Bone marrow (tissue), 2 donors: Measurements from ENCODE around the gene ATRNL1.
"Not testable (repeated sequence)": the region's sequence is repeated elsewhere in the genome, so short reads cannot be mapped to it uniquely, and the experiment has no call there.

ENCODE experiments used
- DNase-seq, 2 donors: peaks; one replicate each; lab custom pipeline; 2025; lab: John Stamatoyannopoulos, UW

Gene ATRNL1

DNA sequence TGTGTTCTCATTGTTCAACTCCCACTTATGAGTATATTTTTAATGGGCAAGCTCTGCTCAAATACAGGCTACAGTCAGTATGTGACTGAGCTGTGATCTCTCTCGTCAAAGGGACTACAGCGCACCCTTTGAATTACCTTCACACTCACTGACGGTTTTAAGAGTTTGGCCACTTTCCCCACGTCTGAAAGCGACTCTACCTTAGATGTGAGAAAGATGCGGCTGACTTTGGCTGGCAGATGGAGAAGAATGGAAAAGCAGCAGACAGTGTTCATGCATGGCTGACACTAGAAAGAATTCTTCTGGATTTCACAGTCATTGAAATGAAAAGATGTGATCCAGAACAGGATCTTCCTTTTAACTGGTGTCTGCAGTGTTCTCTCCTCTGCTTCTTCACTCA lies 2.0 kb upstream of the ATRNL1 start:
- DNase-seq: no peak

DNA sequence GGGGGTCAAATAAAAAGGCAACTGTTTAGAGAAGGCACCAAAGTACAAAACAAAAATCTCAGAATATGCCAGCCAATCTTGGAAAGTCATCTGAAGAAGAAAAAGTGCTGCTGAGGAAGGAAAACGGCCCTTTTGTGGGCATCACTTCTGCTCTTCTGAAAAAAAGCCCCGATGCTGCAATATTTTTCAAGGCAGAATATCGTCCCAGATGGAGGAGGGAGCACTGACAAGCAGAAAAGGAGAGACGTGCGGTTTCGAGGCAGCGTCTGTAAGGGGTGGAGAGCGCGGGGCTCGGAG lies 959 bp upstream of the ATRNL1 start:
- no peak for DNase-seq

DNA sequence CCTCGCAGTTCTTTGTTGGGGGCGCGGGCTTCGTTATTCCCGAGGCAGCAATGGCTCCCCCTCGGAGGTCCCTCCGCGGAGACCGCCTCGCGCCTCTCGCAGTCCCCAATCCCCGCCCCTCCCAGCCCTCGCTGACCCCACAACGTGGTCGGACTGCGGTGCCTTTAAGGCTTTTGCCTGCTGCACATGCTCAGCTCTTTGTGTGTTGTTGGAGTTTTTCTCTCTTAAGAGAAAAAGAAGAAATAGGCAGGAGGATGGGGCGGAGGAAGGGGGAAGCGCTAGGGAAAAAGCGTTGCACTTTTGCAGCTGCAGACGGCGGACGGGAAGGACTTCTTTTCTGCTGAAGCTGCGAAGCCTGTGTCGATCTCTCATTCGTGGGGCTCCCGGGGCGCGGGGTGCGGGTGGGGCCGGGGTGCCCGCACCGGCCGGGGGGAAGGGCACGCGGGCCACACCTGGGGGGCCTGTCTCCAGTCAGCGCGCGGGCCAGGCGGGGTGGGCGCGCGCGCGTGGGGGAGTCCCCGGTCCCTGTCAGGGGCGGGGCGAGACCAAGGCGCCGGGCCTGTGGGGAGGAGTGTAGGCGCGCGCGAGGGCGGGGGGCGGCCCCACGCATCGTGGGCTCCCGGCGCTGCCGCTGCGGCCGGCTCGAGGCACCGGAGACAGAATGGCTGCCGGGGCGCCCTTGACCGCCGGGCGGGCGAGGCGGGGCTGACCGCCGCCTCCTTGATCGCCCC lies 445 bp upstream of the ATRNL1 start:
- DNase-seq: no peak

DNA sequence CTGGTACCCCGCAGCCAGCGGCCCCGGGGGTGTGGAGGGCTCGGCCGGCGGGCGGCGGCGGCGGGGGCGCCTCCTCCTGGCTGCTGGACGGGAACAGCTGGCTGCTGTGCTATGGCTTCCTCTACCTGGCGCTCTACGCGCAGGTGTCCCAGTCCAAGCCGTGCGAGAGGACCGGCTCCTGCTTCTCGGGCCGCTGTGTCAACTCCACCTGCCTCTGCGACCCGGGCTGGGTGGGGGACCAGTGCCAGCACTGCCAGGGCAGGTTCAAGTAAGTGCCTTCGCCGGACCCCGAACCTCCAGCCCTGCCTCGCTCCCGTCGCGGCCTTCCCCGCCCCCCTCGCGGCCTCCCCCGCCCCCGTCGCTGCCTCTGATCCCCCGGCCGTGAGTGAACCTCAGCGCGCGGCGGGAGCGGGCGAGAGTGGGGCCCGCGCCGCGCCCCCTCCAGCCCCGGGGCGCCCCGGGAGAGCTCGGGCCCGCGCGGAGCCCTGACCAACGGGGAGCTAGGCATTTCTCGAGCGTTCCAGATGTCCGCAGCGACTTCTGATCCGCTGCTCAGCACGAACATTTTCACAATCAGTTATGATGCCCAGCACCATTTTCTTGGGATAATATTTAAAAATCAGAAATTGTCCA lies 727 bp downstream of the ATRNL1 start:
- no peak for DNase-seq

DNA sequence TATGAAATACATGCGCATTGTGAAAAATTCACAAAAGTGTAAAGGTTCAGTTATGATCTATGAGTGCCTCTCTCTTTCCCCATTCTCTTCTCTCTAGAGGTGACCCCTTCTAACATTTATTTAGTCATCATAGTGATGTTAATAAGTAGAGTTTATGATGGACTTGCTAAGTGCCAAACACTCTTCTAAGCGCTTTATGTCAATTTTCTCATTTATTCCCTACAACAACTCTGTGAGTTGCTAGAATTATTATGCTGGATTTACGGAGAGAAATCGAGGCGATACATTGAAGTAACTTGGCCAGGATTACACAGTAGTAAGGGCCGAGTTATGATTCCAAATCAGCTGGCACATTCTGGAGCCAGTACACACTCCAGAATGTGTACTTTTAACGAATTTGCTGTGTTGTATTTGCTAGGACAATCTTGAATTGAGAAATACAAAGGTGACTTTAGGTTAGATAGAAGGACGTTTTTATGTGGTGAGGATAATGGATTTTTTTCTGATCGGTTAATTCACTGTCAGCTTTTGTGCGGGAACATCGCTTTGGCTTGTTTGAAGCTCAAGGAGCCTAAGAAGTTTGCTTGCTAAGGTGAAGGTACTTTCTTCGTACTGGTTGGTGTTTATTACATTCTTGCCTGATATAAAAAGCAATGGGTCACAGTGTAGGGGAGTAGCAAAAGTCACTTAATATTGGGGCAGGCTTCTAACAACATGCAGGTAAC lies 1.4 kb downstream of the ATRNL1 start:
- DNase-seq: no peak

DNA sequence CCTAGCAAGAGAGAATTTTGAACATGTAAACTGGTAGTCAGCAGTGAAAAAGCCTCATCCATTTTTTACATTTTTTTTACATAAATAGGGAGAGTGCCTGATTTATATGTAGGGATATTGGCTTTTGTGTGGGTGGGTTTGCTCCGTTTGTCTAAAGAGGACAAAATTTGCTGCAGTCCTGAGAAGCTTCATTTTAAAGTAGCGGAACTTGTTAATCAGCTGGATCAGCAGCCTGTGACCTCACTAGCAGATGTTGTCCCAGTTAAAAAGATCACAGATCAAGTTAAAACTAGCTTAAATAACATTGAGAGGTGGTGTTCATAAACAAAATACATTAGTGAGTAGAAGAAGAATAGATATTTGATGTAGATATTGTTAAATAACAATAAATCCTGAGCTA lies 2.6 kb downstream of the ATRNL1 start:
- DNase-seq: no peak

DNA sequence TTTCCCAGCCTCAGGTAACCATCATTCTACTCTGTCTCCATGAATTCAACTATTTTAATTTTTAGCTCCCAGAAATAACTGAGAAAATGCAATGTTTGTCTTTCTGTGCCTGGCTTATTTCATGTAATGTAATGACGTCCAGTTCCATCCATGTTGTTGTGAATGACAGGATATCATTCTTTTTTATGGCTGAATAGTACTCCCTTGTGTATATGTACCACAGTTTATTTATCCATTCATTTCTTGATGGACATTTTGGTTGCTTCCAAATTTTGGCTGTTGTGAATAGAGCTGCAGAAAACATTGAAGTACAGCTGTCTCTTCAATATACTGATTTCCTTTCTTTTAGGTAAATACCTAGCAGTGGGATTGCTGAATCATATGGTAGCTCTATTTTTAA lies 10.5 kb downstream of the ATRNL1 start:
- no peak for DNase-seq

DNA sequence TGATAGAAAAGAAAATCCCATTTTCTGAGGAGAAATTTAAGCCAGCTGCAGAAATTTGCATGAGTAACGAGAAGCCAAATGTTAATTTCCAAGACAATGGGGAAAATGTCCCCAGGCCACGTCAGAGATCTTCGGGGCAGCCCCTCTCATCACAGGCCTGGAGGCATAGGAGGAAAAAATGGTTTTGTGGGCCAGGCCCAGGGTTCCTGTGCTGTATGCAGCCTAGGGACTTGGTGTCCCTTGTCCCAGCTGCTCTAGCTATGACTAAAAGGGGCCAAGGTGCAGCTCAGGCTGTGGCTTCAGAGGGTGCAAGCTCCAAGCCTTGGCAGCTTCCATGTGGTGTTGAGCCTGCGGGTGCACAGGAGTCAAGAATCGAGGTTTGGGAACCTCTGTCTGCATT lies 12.2 kb downstream of the ATRNL1 start:
- not testable (repeated sequence) for DNase-seq

DNA sequence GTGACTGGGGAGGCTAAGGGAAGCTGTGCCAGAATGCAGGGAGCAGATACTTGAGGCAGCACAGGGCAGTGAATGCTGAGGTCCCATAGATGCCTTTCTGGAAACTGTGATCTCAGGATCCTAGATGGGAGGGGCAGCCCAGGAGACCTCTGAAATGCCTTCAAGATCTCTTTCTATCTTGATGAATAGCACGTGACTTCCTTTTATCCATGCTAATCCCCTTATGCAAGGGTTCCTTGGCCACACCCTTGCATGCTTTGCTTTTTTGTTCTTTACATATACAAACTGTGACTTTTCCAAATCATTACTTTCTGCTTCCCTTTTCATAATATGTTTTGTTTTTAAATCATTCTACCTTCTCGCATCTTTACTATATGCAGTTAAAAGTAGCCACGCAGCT lies 14.7 kb downstream of the ATRNL1 start:
- DNase-seq: no peak

DNA sequence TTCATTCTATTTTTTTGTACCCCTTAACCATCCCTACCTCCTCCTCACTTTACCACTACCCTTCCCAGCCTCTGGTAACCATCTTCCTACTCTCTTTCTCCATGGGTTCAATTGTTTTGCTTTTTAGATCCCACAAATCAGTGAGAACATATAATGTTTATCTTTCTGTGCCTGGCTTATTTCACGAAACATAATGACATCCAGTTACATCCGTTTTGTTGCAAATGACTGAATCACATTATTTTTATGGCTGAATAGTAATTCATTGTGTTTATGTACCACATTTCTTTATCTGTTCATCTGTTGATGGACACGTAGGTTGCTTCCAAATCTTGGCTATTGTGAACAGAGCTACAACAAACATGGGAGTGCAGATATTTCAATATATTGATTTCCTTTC lies 24.1 kb downstream of the ATRNL1 start:
- no peak for DNase-seq

DNA sequence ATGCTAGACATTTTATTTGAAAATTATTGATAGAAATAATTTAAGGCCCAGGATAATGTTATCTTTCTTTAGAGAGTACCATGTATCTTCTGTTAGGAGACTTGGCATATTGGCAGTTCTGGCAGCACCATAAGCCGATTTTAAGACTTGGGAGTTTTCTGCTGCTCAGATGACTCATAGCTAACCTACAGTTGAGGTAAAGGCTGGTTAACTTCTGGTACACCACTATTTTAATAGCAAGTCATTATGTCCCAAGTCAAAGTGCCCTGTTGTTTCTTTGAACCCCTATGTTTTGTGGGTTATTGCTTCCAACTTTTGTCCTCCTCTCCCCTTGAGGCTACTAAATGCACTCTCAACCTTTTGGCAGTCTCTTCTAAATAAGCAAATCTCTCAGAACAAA lies 25.2 kb downstream of the ATRNL1 start:
- DNase-seq: no peak

DNA sequence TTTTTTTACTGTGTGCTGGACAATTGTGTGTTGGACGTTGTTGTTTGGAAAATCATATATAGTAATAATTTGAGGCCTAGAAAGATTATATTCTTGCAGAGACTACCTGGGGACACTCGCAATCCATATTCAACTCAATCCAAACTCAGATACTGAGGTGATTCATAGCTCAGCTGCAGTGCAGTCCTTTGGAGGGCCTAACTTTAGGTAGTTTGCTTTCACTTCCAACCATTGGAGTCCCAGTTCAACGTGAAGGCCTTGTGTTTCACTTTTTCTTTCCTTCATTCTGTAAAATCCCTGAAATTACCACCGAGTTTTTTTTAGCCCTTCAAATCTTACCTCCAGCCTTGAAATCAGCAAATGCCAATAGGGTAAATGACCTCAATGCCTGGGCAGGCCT lies 32.3 kb downstream of the ATRNL1 start:
- no peak for DNase-seq

DNA sequence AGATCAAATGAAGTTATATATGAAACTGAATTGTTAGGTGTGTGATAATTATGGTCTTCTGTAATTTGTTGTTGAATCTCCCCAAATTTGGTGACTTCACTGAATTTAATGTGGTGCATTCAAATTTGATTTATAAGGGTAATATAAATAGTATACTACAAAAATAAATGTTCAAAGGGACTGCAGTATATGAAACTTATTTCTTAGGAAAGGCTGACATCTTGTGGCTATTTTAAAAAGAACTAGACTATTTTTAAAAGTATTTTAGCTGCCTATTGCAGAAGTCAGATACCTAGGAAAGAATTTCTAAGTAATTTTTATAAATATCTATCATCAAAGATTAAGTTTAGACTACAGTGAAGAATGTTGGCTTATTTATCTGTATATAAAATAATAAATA lies 36.6 kb downstream of the ATRNL1 start:
- peak in 1 of 2 donors; percentile 12 for DNase-seq

DNA sequence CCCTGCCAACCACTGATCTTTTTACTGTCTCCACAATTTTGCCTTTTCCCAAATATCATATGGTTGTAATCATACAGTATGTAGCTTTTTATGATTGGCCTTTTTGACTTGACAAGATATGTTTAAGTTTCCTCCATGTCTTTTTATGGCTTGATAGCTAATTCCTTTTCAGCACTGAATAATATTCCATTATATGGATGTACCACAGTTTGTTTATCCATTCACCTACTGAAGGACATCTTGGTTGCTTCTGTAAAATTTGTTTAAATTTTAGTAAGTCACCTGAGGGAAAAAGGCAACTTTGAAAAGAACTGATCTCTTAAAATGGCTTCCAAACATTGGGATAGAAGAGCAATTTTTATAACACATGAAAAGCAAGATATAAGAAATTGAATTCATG lies 43.5 kb downstream of the ATRNL1 start:
- no peak for DNase-seq

DNA sequence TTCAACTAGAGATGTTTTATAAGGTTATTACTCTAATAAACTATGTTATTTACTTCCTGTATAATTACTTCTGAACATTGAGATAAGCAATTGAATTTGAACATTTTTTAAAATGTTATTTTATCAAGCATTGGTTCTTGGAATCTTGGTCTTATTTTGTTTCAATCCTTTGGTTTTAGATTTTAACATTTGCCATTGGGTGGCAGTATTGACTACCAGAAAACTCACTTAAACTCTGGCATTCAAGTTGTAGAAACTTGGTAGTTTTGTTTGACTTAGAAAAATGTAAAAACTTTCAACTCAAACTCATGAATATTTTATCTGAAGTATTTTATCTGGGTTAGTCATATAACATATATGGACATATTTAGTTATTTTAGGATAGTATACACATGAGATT lies 48.1 kb downstream of the ATRNL1 start:
- no peak for DNase-seq

DNA sequence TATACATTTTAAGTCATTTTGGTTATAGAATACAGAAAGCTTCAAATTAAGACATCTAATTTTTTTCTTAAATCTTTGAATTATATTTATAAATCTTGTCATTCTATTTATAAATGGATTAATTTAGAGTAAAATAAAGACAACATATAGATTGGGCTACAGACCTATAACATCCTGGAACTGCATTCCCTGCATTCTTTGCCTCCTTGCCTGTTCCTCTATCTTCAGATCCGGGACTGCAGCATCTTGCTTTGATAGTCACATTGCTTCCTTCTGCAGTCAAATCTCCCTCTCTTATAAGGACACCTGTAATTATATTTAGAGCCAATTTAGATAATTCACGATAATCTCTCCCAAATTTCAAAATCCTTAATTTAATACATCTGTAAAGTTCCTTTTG lies 64.2 kb downstream of the ATRNL1 start:
- DNase-seq: no peak

DNA sequence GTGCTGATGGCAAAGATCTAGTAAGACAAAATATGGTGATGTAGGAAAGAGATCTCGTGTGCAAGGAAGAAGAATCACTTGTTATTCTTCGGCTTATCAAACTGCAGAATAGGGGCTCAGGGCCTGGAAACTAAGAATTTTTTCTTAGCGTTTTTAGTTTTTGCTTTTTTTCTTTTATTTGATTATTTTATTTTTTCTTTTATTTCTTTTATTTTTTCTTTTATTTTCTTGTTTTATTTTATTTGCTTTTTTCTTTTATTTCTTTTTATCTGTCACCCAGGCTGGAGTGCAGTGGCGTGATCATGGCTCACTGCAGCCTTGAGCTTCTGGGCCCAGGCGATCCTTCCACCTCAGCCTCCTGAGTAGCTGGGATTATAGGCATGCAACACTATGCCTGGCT lies 70.0 kb downstream of the ATRNL1 start:
- no peak for DNase-seq

DNA sequence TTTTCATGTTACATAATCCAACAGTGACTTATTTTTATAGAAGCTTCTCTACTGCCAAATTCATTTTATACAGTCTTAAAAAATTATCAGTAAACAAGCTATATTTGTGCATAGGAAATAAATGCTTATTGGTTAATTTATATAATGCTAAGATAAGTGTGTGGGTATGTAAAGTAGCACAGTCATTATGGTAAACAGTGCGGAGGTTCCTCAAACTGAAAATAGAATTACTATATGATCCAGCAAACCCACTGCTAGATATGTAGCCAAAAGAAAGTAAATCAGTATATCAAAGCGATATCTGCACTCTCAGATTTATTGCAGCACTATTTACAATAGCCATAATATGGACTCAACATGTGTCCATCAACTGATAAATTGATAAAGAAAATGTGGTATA lies 71.1 kb downstream of the ATRNL1 start:
- no peak for DNase-seq

DNA sequence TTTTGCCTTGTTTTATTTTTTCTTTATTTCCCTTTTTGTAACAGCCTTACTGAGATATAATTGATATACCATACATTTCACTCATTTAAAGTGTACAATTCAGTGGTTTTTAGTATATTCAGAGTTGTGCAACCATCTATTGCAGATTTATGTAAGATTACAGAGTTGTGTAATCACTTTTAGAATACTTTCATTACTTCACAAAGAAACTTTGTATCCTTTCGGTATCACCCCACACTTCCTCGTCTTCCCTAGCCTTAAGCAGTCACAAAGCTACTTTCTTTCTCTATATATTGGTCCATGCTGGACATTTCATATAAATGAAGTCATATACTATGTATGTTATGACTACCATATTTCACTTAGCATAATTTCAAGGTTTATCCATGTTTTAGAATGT lies 74.6 kb downstream of the ATRNL1 start:
- no peak for DNase-seq

DNA sequence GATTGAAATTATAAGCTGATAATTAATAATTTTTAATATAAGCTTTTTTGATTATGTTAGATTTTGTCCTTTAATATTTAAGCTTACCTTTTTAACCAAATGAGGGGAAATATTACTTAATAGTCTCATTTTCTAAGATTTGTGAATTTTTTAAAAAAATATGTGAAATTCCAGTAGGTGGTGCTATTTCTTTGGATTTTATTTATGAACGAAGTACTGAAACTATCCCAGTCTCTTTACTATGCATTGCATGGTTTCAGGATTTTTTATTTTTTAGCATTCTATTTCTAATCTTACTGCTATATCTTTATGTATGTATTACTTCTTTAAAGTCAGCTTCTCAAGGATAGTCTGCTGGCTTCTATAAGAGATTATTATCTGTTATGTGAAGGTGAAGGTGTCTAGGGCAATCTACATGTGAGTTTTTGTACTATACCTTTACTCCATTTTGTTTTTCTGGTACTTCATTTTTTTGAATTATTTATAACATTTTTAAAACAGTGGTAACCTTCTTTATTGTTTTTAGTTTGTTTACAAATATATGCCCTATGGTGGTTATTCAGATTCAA lies 78.3 kb downstream of the ATRNL1 start:
- DNase-seq: no peak

DNA sequence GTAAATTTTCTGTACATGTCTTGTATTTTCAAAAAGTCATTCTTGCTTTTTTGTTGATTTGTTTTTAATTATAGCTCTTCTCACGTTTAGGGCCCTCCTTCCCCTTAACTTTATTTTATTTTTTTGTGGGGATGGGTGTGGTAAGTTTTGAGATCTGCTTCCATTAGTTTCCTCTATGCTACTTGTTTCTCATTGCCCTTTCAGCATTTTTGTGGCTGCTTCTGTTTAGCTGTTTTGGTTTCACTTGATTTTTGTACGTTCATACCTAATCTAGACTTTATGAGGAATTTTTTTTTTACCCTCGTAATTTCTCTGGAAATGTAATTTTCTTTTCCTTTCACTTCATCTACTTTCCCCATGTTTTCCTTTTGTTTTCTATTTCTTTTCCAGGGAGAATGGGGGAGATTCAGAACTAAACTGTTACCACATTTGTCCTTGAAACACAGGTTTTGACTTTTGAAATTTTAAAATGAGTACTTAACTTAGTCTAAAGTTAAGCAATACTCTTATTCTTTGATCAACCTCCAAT lies 80.8 kb downstream of the ATRNL1 start:
- DNase-seq: no peak

DNA sequence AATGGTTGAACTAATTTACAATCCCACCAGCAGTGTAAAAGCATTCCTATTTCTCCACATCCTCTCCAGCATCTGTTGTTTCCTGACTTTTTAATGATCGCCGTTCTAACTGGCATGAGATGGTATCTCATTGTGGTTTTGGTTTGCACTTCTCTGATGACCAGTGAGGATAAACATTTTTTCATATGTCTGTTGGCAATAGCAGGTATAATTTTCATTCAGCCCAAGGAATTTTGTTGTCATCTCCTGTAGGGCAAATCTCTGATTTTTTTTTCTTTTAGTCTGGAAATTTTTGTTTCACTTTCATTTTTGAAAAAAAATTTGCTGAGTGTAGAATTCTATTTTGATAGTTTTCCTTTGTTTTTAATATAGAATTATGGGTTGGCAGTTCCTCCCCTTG lies 114.1 kb downstream of the ATRNL1 start:
- not testable (repeated sequence) for DNase-seq

DNA sequence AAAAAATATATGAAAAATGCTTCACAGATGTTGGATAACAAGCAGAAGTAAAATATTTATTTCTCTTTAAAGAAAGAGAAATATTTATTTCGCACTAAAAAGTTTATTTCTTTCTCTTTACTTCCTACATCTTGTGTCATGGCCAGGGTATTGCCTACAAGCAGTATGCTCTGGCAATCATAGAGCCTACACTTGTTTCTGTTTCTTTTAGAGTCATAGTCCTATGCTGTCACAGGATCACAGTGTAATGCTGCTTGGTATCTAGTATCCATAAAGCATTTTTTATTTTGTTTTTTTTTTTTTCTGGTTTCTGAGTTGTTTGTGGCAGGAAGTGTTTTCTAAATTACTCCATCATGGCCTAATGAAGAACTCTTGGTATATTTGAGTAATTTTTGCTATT lies 116.0 kb downstream of the ATRNL1 start:
- no peak for DNase-seq
